ENCODE measurements around the gene BLVRA.
"Not testable (repeated sequence)": the region's sequence is repeated elsewhere in the genome, so short reads cannot be mapped to it uniquely, and the experiment has no call there.

The BLVRA gene

DNA sequence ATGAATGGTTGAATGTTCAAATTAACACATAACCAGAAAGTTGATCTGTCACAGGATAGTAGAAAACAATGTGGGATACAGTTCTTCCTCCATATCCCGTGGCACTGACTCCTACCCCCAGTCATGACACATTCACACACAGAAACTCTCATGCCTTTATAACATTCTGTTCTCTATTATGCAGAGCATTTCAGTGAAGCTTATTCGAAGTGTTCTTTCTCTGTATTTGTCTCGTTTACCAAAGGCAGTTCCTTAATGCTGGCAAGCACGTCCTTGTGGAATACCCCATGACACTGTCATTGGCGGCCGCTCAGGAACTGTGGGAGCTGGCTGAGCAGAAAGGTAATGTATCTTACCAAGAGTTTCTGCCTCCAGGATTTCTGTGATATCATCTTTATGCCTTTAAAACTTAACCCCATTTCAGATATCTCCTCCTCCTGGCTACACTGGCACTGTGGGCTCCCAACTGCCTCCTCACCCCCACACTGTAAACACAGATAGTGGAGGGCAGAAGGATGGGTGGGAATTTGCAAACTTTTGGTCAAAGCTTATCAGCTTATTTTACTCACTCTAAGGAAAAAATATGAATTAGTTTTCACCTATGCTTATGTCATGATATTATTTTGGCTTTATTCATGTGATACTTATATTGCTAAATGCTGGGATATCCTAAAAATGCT lies 34.1 kb downstream of the BLVRA start:
- DNase-seq (ENCODE audit: low spot score in 2 of 2): no peak
- ATAC-seq: no peak
- Mint-ChIP-seq H3K4me3 (no peak overlapping the region), H3K36me3 (peaks cover 22% of the 10 kb centered on the region), H3K9me3 (no peaks in the 10 kb centered on the region), H3K4me1 (no peaks in the 10 kb centered on the region), H3K27ac (no peak overlapping the region)

DNA sequence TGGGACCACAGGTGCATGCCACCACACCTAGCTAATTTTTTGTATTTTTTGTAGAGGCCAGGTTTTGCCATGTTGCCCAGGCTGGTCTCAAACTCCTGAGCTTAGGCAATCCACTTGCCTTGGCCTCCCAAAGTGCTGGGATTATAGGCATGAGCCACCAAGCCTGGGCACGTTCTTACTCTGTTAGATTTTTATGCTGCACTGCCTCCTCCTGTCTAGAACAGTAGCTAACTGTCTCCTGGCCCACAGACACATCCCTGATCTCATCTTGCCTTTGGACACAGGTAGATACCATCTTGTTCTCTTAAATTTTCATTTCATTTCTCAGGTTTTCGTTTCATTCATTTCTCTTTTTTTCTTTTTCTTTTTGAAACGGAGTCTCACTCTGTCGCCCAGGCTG lies 41.1 kb downstream of the BLVRA start:
- Mint-ChIP-seq H3K9me3 (no peaks in the 10 kb centered on the region), H3K27ac (no peak overlapping the region), H3K4me1 (no peaks in the 10 kb centered on the region), H3K36me3 (peaks cover 22% of the 10 kb centered on the region), H3K4me3 (no peak overlapping the region)
- DNase-seq (ENCODE audit: low spot score in 2 of 2): no peak
- ATAC-seq: no peak

DNA sequence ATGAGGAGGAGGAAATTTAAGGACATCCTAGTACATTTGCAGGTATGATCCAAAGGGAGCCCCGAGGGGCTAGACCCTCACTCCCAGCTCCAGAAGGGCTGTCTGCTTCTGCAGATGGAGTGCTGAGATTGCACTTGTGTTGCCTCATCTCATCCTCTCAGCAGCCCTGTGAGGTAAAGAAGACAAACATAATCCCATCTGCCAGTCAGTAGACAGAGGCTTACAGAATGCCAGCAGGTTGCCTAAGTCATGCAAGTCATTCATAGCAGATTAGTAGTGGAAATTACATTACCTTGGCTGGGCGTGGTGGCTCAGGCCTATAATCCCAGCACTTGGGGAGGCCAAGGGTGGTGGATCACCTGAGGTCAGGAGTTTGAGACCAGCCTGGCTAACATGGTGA lies 45.4 kb downstream of the BLVRA start:
- Mint-ChIP-seq H3K4me3 (no peak overlapping the region), H3K27ac (no peak overlapping the region), H3K4me1 (peaks cover 8% of the 10 kb centered on the region), H3K9me3 (no peaks in the 10 kb centered on the region), H3K36me3 (peaks cover 42% of the 10 kb centered on the region)
- DNase-seq (ENCODE audit: low spot score in 2 of 2) (no peak), ATAC-seq (no peak)

DNA sequence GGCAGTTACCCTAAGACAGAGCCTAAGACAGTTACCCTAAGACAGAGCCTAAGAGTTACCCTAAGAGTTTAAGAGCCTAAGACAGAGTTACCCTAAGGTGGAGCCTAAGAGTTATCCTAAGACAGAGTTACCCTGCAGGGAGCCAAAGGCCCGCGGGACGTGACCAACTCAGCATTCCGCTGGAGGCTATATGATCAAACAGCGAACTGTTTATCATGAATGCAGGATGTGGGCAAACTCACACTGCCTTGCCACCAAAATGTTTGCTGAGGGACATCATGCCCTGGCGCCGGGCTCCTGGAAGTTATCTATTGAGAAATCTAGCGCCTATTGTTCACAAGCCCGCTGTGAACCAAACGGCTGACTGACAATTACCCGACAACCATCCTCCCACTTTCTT lies 49.9 kb downstream of the BLVRA start:
- Mint-ChIP-seq H3K27ac (peak overlapping the region; percentile 37), H3K4me3 (peak overlapping the region; percentile 3), H3K4me1 (peaks cover 8% of the 10 kb centered on the region), H3K36me3 (peaks cover 35% of the 10 kb centered on the region), H3K9me3 (no peaks in the 10 kb centered on the region)
- peak; percentile 46 for ATAC-seq
- no peak for DNase-seq (ENCODE audit: low spot score in 2 of 2)

DNA sequence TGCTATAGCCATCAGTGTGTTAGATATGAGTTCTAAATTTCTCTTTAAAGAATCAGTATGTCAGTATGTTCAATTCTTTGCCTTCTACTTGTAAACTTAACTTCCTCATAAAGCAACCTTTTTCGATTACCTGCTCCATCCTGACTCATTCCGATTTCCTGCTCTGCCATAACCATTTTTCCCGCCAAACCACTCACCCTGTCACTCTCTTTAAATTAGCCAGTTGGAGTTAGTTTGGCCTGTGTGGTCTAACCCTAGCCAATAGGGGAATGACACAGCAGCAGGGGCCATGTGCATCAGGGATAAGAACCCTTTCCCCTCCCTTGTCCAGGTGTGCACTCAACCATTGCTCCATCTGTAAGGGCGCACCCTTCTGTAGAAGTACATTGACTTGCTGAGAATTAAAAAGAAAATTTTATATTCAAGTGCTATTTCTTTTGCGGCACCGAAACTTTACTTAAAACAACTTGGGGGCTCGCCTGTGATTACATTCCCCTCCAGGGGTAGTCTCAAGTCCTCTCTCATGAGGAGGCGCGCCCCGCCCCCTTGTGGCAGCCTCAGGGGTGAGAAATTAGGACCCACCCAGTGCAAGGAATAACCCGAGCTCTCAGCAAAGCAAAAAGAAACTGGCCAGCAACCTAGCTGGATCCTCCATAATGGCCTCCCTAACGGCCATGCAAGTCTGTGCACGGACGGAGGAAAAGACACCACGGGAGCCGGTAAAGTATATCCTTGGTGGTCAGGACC lies 51.9 kb downstream of the BLVRA start:
- not testable (repeated sequence) for H3K4me3 Mint-ChIP-seq, H3K9me3 Mint-ChIP-seq, H3K4me1 Mint-ChIP-seq, ATAC-seq
- DNase-seq (ENCODE audit: low spot score in 2 of 2): peak; percentile 27 to 58
- Mint-ChIP-seq H3K27ac (peak overlapping the region; percentile 57), H3K36me3 (peaks cover 18% of the 10 kb centered on the region)

DNA sequence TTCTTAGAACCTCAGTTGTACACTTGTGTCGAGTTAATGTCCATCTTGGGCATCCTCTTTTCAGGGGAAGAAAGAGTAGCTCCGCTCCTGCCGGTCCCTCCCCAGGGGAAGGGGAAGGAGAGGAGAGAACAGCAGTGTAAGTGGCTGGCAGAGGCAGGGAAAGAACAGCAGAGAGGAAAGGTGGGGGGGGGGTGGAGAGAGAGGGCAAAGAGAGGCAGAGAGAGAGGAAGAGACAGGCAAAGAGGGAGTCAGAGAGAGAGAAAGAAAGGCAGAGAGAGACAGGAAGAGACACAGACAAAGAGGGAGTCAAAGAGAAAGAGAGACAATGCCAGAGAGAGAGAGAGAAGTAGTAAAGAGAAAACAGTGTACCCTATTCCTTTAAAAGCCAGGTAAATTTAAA lies 56.9 kb downstream of the BLVRA start:
- ATAC-seq: no peak
- Mint-ChIP-seq H3K36me3 (peaks cover 5% of the 10 kb centered on the region), H3K4me1 (no peaks in the 10 kb centered on the region), H3K9me3 (no peaks in the 10 kb centered on the region), H3K4me3 (no peak overlapping the region), H3K27ac (no peak overlapping the region)
- no peak for DNase-seq (ENCODE audit: low spot score in 2 of 2)

DNA sequence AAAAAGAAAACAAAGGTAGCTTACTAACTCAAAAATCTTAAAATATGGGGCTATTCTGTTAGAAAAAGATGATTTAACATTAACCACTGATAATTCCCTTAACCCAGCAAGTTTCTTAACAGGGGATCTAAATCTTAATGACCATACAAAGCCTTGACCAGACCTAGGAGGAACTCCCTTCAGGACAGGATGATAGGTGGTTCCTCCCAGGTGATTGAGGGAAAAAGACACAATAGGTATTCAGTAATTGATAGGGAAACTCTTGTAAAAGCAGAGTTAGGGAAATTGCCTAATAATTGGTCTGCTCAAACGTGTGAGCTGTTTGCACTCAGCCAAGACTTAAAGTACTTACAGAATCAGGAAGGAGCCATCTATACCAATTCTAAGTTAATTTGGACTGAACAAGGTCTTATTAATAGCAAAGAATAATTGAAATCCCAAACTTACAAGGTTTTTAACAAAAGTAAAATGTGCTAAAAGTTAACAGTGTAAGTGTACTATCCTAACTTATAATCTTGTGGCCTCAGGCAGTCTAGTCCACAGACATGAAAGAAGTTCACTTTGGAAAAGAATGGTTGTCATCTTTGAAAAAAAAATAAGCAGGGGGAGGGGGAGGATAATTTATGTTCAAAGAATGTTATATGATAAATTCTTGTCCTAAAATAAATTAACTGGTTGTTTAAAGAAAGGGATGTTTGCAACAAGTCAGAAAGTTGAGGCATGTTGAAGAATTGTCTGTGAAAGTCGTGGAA lies 57.7 kb downstream of the BLVRA start:
- H3K4me3 Mint-ChIP-seq; H3K4me1 Mint-ChIP-seq; H3K36me3 Mint-ChIP-seq; H3K27ac Mint-ChIP-seq; DNase-seq (ENCODE audit: low spot score in 2 of 2); ATAC-seq; H3K9me3 Mint-ChIP-seq: not testable (repeated sequence)

DNA sequence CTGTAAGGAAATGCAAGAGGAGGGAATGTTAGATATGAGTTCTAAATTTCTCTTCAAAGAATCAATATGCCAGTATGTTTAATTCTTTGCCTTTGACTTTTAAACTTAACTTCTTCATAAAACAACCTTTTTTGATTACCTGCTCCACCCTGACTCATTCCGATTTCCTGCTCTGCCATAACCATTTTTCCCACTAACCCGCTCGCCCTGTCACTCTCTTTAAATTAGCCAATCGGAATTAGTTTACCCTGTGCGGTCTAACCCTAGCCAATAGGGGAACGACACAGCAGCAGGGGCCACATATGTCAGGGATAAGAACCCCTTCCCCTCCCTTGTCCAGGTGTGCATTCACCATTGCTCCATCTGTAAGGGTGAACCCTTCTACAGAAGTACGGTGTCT lies 64.9 kb downstream of the BLVRA start:
- not testable (repeated sequence) for ATAC-seq, H3K27ac Mint-ChIP-seq

DNA sequence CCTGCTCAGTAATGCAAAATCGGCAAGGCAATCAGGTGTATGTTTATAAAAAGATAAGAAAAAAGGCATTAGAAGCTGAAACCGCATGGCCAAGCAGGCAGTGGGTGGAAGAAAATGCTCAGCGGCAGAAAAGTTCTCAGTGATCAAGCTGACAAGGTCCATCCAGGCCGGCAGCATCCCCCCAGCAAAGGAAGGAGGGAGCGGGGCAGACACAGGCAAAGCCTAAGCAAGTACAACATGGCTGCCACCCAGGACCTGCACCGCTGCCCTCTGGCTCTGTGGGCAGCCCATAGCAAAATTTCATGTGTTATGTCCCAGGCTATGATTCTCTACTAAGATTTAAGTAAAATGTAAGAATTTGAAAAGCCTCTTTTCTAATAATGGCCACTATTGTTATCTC lies 65.5 kb downstream of the BLVRA start:
- ATAC-seq: no peak
- Mint-ChIP-seq H3K27ac (no peak overlapping the region), H3K36me3 (no peaks in the 10 kb centered on the region), H3K4me1 (no peaks in the 10 kb centered on the region), H3K4me3 (no peak overlapping the region), H3K9me3 (no peaks in the 10 kb centered on the region)
- no peak for DNase-seq (ENCODE audit: low spot score in 2 of 2)

More for the DNA sequence above, 64.9 kb downstream of the BLVRA start:
- H3K9me3 Mint-ChIP-seq; H3K4me1 Mint-ChIP-seq; H3K36me3 Mint-ChIP-seq; DNase-seq (ENCODE audit: low spot score in 2 of 2); H3K4me3 Mint-ChIP-seq: not testable (repeated sequence)

DNA sequence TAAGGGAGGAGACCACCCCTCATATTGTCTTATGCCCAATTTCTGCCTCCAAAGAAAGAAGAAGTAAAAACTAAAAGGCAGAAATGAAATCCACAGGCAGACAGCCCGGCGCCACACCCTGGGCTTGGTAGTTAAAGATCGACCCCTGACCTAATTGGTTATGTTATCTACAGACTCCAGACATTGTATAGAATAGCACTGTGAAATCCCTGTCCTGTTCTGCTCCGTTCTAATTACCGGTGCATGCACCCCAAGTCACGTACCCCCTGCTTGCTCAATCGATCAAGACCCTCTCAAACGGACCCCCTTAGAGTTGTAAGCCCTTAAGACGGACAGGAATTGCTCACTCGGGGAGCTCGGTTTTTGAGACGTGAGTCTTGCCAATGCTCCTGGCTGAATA lies 66.0 kb downstream of the BLVRA start:
- not testable (repeated sequence) for ATAC-seq; DNase-seq (ENCODE audit: low spot score in 2 of 2); H3K4me3 Mint-ChIP-seq; H3K4me1 Mint-ChIP-seq; H3K36me3 Mint-ChIP-seq; H3K9me3 Mint-ChIP-seq; H3K27ac Mint-ChIP-seq

DNA sequence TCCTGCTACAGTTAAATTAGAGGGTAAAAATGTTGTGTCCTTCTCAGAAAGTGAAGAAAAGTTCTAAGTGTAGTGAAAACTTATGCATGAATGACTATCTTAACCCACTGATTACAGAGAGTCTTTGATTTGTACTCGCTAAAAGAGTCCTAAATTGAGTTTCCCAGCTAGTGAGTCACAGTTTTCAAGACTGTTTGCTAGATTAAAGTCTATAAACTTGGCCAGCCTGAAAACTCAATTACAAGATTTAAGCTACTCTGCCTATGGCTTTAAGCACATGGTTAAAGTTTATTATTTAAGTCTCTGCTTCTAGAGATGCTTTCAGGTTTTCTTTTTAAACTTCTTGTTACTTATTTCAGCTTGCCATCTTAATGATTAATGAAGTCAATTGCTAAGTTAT lies 66.5 kb downstream of the BLVRA start:
- DNase-seq (ENCODE audit: low spot score in 2 of 2): no peak
- Mint-ChIP-seq H3K4me1 (no peaks in the 10 kb centered on the region), H3K36me3 (no peaks in the 10 kb centered on the region), H3K4me3 (no peak overlapping the region), H3K9me3 (no peaks in the 10 kb centered on the region), H3K27ac (no peak overlapping the region)
- ATAC-seq: no peak

DNA sequence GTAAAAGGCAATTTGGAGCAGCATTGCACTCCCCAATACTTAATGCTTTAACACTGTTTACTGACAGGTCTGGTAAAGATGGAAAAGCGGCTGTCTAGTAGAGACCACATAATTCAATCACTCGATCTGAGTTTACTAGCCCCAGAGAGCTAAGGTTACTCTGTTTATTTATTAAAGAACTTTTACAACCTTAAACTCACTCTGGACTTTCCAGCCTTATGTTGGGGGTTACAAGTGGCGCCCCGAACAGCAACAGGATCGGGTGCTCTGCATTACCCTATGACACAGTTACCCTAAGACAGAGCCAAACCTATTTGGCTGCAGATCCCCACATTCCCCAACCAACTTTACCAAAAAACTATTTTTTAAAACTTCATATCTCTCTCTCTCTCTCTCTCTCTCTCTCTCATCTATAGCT lies 66.9 kb downstream of the BLVRA start:
- H3K27ac Mint-ChIP-seq: no peak overlapping the region
- no peaks in the 10 kb centered on the region for H3K4me1 Mint-ChIP-seq
- H3K9me3 Mint-ChIP-seq: no peaks in the 10 kb centered on the region
- no peaks in the 10 kb centered on the region for H3K36me3 Mint-ChIP-seq
- DNase-seq (ENCODE audit: low spot score in 2 of 2) (no peak), ATAC-seq (no peak)
- H3K4me3 Mint-ChIP-seq: no peak overlapping the region

DNA sequence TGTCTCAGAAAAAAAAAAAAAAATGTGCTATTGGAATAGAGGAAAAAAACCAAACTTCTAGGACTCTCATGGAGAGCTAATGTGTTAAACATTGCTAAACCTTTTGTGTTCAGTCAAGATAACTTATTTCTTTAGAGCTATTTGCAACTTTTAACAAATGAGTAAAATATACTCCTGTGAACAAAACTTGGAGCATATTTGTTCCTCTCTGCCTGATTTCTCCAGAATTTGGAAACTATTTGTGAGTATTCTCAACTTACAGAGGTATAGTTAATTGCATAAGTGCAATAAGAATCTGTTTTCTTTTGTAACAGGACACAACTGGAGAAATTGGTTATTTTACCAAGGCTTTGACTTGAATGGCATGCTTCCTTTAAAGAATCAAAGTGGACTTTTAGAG lies 72.4 kb downstream of the BLVRA start:
- H3K4me3 Mint-ChIP-seq; H3K36me3 Mint-ChIP-seq; DNase-seq (ENCODE audit: low spot score in 2 of 2); ATAC-seq; H3K9me3 Mint-ChIP-seq; H3K27ac Mint-ChIP-seq: not testable (repeated sequence)
- H3K4me1 Mint-ChIP-seq: peaks cover 24% of the 10 kb centered on the region

DNA sequence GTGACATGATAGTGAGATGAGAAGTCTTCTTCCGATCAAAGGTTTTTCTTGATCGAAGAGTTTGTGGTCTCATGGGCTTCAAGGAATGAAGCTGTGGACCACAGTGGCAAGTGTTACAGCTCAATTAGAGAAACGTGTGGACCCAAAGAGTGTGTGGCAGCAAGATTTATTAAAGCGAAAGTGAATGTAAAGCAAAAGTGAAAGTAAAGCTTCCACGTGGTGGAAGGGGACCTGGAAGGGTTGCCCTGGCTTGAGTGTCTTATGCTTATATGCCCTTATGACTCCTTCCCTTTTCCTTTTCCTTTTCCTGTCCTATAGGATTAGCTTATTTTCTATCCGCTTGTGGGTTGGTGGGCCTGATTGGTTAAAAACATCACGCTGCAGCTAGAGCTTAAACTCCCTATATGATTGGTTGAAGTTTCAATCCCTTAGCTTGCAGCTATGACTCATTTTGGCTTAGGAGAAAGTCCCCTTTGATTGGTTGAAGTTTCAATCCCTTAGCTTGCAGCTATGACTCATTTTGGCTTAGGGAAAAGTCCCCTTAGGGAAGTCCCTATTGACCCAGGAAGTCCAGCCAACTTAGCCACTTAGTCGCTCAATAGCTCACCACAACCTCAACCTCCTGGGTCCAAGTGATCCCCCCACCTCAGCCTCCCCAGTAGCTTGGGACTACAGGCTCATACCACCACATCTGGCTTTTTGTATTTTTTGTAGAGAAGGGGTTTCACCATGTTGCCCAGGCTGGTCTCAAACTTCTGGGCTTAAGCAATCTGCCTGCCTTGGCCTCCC lies 76.2 kb downstream of the BLVRA start:
- ATAC-seq: peak; percentile 80
- peak overlapping the region; percentile 61 for H3K4me3 Mint-ChIP-seq
- DNase-seq (ENCODE audit: low spot score in 2 of 2): peak; percentile 32 to 85

DNA sequence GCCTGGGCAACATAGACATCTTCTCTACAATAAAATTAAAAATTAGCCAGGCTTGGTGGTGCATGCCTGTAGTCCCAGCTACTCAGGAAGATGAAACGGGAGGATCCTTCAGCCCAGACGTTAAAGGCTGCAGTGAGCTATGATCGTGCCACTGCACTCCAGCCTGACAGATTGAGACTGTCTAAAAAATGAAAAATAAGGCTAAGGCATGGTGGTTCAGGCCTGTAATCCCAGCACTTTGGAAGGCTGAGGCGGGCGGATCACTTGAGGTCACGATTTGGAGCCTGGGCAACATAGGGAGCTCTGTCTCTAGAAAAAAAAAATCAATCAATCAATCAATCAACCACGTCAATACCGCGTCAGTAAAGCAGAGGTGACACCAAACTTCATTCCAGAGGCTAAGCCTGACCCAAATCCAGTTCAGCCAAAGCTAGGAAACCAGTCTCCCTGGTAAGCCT lies 79.8 kb downstream of the BLVRA start:
- H3K4me3 Mint-ChIP-seq: peak overlapping the region; percentile 49
- H3K27ac Mint-ChIP-seq: peak overlapping the region; percentile 79
- peaks cover 9% of the 10 kb centered on the region for H3K36me3 Mint-ChIP-seq
- H3K9me3 Mint-ChIP-seq: no peaks in the 10 kb centered on the region
- ATAC-seq: no peak
- DNase-seq (ENCODE audit: low spot score in 2 of 2): no peak
- H3K4me1 Mint-ChIP-seq: peaks cover 16% of the 10 kb centered on the region

More for the DNA sequence above, 76.2 kb downstream of the BLVRA start:
- H3K36me3 Mint-ChIP-seq: peaks cover 9% of the 10 kb centered on the region
- H3K9me3 Mint-ChIP-seq: no peaks in the 10 kb centered on the region
- peaks cover 24% of the 10 kb centered on the region for H3K4me1 Mint-ChIP-seq
- H3K27ac Mint-ChIP-seq: peak overlapping the region; percentile 85
